ENCODE measurements around the gene CLEC4G. TPM values are rescaled to one million over a fixed set of nuclear protein-coding genes. Genes with fewer than 3 reads are reported as not detected.

Gene CLEC4G
- total and polyA plus RNA-seq, 9 of the 15 experiments (the other 6 are each of a cell fraction or from before 2014, with no cell fraction given): not detected

GRCh38 chr19:7720351-7720750 lies 11.6 kb downstream of the CLEC4G start:
- Histone ChIP-seq H3K79me2 (ENCODE audit: control insufficient read depth, insufficient read depth, low read length) (no peaks in the 10 kb centered on the region), H3K9ac (ENCODE audit: insufficient read depth in 1 of 2, low read depth in 2 of 2, low read length in 2 of 2) (no peak overlapping the region), H3K4me2 (ENCODE audit: insufficient read depth, low read length) (no peak overlapping the region), H3K27me3 (ENCODE audit: control insufficient read depth in 2 of 2, insufficient read depth in 2 of 2, low read length in 2 of 2) (peaks cover 8 to 40% of the 10 kb centered on the region in 2 experiments; a peak in 4 of 5 replicates), H3K4me1 (replicated peaks in 1 of 2; ENCODE audit: control insufficient read depth in 2 of 2, insufficient read depth in 2 of 2, low read length in 2 of 2) (no peaks in the 10 kb centered on the region), H3K9me3 (replicated peaks; ENCODE audit: control insufficient read depth, insufficient read depth, low read depth, low read length) (no peaks in the 10 kb centered on the region), H3K4me3 (no peak overlapping the region), H3K9me1 (ENCODE audit: control insufficient read depth, insufficient read depth, low read length) (no peaks in the 10 kb centered on the region), H4K20me1 (replicated peaks; ENCODE audit: control insufficient read depth, insufficient read depth, low read length) (no peaks in the 10 kb centered on the region), H3K27ac (ENCODE audit: extremely low read depth, low read depth, low read length) (no peak overlapping the region), H2AFZ (ENCODE audit: low read depth, low read length) (no peak overlapping the region), H3K36me3 (ENCODE audit: control insufficient read depth, insufficient read depth, low read length) (no peaks in the 10 kb centered on the region)
- BruUV-seq (replicated peaks): no TSS peak
- intact Hi-C loops (cut with micrococcal nuclease): no loop called here
- TF ChIP-seq YY1 (IDR thresholded peaks at IDR 0.05; ENCODE audit: borderline replicate concordance in 1 of 3, control insufficient read depth in 1 of 3, extremely low read depth in 1 of 3, insufficient read depth in 3 of 3, insufficient read length in 1 of 3, insufficient replicate concordance in 2 of 3, low read depth in 1 of 3, low read length in 2 of 3) (no peak), PKNOX1 (IDR thresholded peaks at IDR 0.05) (no peak), ATF7 (IDR thresholded peaks at IDR 0.05) (no peak), ATF6 (CRISPR knock-in tag; IDR thresholded peaks at IDR 0.05) (no peak), ZNF134 (CRISPR knock-in tag; conservative IDR thresholded peaks at IDR 0.05) (no peak), ATF1 (CRISPR knock-in tag; IDR thresholded peaks at IDR 0.05) (no peak), ATF1 (tag; IDR thresholded peaks at IDR 0.05) (no peak), RBM15 (IDR thresholded peaks at IDR 0.05; ENCODE audit: insufficient read depth, low read length) (no peak), TSC22D4 (tag; IDR thresholded peaks at IDR 0.05) (no peak), FIP1L1 (IDR thresholded peaks at IDR 0.05; ENCODE audit: low read depth, low read length, poor library complexity, severe bottlenecking) (no peak), HDAC2 (IDR thresholded peaks at IDR 0.05) (no peak), ZNF696 (CRISPR knock-in tag; conservative IDR thresholded peaks at IDR 0.05) (no peak), ZFX (CRISPR knock-in tag; IDR thresholded peaks at IDR 0.05) (no peak), ZNF830 (CRISPR knock-in tag; IDR thresholded peaks at IDR 0.05) (no peak), TARDBP (IDR thresholded peaks at IDR 0.05) (no peak), THAP7 (CRISPR knock-in tag; IDR thresholded peaks at IDR 0.05) (no peak), NFIC (IDR thresholded peaks at IDR 0.05) (no peak), SMAD2 (IDR thresholded peaks at IDR 0.05; ENCODE audit: low read depth, low read length) (no peak), IRF2 (CRISPR knock-in tag; IDR thresholded peaks at IDR 0.05) (no peak)
- WGBS (ENCODE audit: insufficient coverage, low coverage, missing lambda C conversion rate): 5% methylated on average over 6 of the region's 6 CpGs
- FAIRE-seq (no peak), DNase-seq (ENCODE audit: extremely low read depth in 1 of 4, low spot score in 3 of 4) (no peak), ATAC-seq (no peak)
- in situ Hi-C loops (cut with MboI): no loop called here
- POLR2A ChIA-PET: interaction anchor here (0.6 to 1.4 kb wide), 3 partner anchors 20 to 614 kb away, joined by 3 read pairs; no protein-coding TSS in a partner anchor
- CTCF ChIA-PET (ENCODE audit: low intra/inter-chr PET ratio): no interaction called here
